ENCODE results near the gene CACNA2D3. TPM values are rescaled to one million over a fixed set of nuclear protein-coding genes. Genes with fewer than 3 reads are reported as not detected.

The CACNA2D3 gene
- total RNA-seq, 1 donor from 2014 or later = 21.2 TPM

GRCh38 chr3:54262541-54262940, 140.2 kb downstream of the CACNA2D3 start:
- H3K27ac ChIP-seq (replicated peaks) = no peak overlapping the region
- H3K4me3 ChIP-seq = no peak overlapping the region
- no peaks in the 10 kb centered on the region for H3K36me3 ChIP-seq
- H3K9me3 ChIP-seq (replicated peaks) = no peaks in the 10 kb centered on the region
- no peaks in the 10 kb centered on the region for H3K27me3 ChIP-seq (ENCODE audit: low read depth)
- no peak for DNase-seq
- intact Hi-C loops (cut with micrococcal nuclease) = no loop called here
- H3K4me1 ChIP-seq = peaks cover 14% of the 10 kb centered on the region
- TF ChIP-seq CTCF (IDR thresholded peaks at IDR 0.05; ENCODE audit: borderline replicate concordance) = no peak

- DNase-seq = no peak
- H3K27me3 ChIP-seq (ENCODE audit: low read depth) = no peaks in the 10 kb centered on the region
- no peak for TF ChIP-seq CTCF (IDR thresholded peaks at IDR 0.05; ENCODE audit: borderline replicate concordance)
- H3K4me1 ChIP-seq = peaks cover 14% of the 10 kb centered on the region
- no peaks in the 10 kb centered on the region for H3K36me3 ChIP-seq
- H3K27ac ChIP-seq (replicated peaks) = no peak overlapping the region
- intact Hi-C loops (cut with micrococcal nuclease) = no loop called here
- H3K4me3 ChIP-seq = no peak overlapping the region
- no peaks in the 10 kb centered on the region for H3K9me3 ChIP-seq (replicated peaks)
These were observed 140.6 kb downstream of the CACNA2D3 start for GRCh38 chr3:54262946-54263345.

- H3K4me3 ChIP-seq = no peak overlapping the region
- TF ChIP-seq CTCF (IDR thresholded peaks at IDR 0.05; ENCODE audit: borderline replicate concordance) = no peak
- DNase-seq = no peak
These were observed 141.7 kb downstream of the CACNA2D3 start for GRCh38 chr3:54264050-54264449.

GRCh38 chr3:54270816-54271526, 148.6 kb downstream of the CACNA2D3 start:
- intact Hi-C loops (cut with micrococcal nuclease) = no loop called here
- no peak for DNase-seq
- Histone ChIP-seq H3K4me3 (no peak overlapping the region), H3K27me3 (ENCODE audit: low read depth) (no peaks in the 10 kb centered on the region), H3K36me3 (no peaks in the 10 kb centered on the region), H3K27ac (replicated peaks) (no peak overlapping the region), H3K9me3 (replicated peaks) (no peaks in the 10 kb centered on the region), H3K4me1 (no peaks in the 10 kb centered on the region)
- TF ChIP-seq CTCF (IDR thresholded peaks at IDR 0.05; ENCODE audit: borderline replicate concordance) = no peak

More at GRCh38 chr3:54264050-54264449, 141.7 kb downstream of the CACNA2D3 start:
- H3K27ac ChIP-seq (replicated peaks) = no peak overlapping the region
- H3K9me3 ChIP-seq (replicated peaks) = no peaks in the 10 kb centered on the region
- peaks cover 14% of the 10 kb centered on the region for H3K4me1 ChIP-seq
- no peaks in the 10 kb centered on the region for H3K27me3 ChIP-seq (ENCODE audit: low read depth)
- H3K36me3 ChIP-seq = no peaks in the 10 kb centered on the region
- intact Hi-C loops (cut with micrococcal nuclease) = no loop called here

- intact Hi-C loops (cut with micrococcal nuclease) = no loop called here
- TF ChIP-seq CTCF (IDR thresholded peaks at IDR 0.05; ENCODE audit: borderline replicate concordance) = no peak
These were observed 151.4 kb downstream of the CACNA2D3 start for GRCh38 chr3:54273791-54274190.

More at GRCh38 chr3:54273791-54274190, 151.4 kb downstream of the CACNA2D3 start:
- Histone ChIP-seq H3K4me3 (no peak overlapping the region), H3K27me3 (ENCODE audit: low read depth) (no peaks in the 10 kb centered on the region), H3K4me1 (no peaks in the 10 kb centered on the region), H3K27ac (replicated peaks) (no peak overlapping the region), H3K9me3 (replicated peaks) (peaks cover 14% of the 10 kb centered on the region), H3K36me3 (no peaks in the 10 kb centered on the region)
- no peak for DNase-seq
